SK-N-SH treated with all-trans-retinoic acid at 6 μM for 48 hours (cell line): ENCODE results near the gene FRMD4B.

Experiments used
- ATAC-seq: fragments of 200-7000 bp; cut with Tn5 transposase; 3 replicates; pipeline ENCODE4 v1.9.1; 2020; ENCODE audit warnings: mild to moderate bottlenecking, moderate library complexity
- ARNTL ChIP-seq: fragments of 450-650 bp; formaldehyde crosslinking; IDR thresholded peaks from 2 replicates; pipeline ENCODE4 v1.5.0; 2020; ENCODE audit warnings: low read depth, mild to moderate bottlenecking, moderate library complexity, borderline replicate concordance
- BACH2 ChIP-seq: fragments of 250-450 bp; sonication (Bioruptor Pico); IDR thresholded peaks from 2 replicates; pipeline ENCODE4 v1.9.0; 2021; ENCODE audit warnings: mild to moderate bottlenecking, borderline replicate concordance
- CREB5 ChIP-seq: fragments of 250-450 bp; sonication (Bioruptor Pico); IDR thresholded peaks from 2 replicates; pipeline ENCODE4 v1.5.1; 2020; ENCODE audit warnings: low read depth, mild to moderate bottlenecking, moderate library complexity
- CSDC2 ChIP-seq: fragments of 250-450 bp; sonication (Bioruptor Pico); IDR thresholded peaks from 2 replicates; pipeline ENCODE4 v1.5.0; 2020; ENCODE audit warnings: mild to moderate bottlenecking, moderate library complexity
- CSRNP3 ChIP-seq: fragments of 250-450 bp; sonication (Bioruptor Pico); IDR thresholded peaks from 2 replicates; pipeline ENCODE4 v1.5.1; 2021; ENCODE audit warnings: mild to moderate bottlenecking, moderate library complexity
- ESRRG ChIP-seq: fragments of 250-450 bp; sonication (Bioruptor Pico); IDR thresholded peaks from 2 replicates; pipeline ENCODE4 v1.6.1; 2021; ENCODE audit warnings: mild to moderate bottlenecking
- GLIS3 ChIP-seq: fragments of 250-450 bp; sonication (Bioruptor Pico); IDR thresholded peaks from 2 replicates; pipeline ENCODE4 v1.5.0; 2020; ENCODE audit warnings: mild to moderate bottlenecking, moderate library complexity
- ISL1 ChIP-seq: fragments of 250-450 bp; sonication (Bioruptor Pico); IDR thresholded peaks from 2 replicates; pipeline ENCODE4 v2.1.2; 2022; ENCODE audit warnings: mild to moderate bottlenecking, moderate library complexity
- OSR1 ChIP-seq: fragments of 250-450 bp; sonication (Bioruptor Pico); IDR thresholded peaks from 2 replicates; pipeline ENCODE4 v1.8.0; 2022; ENCODE audit warnings: moderate library complexity, mild to moderate bottlenecking, inconsistent platforms
- PATZ1 ChIP-seq: fragments of 250-450 bp; sonication (Bioruptor Pico); IDR thresholded peaks from 2 replicates; pipeline ENCODE4 v1.8.0; 2020; ENCODE audit warnings: mild to moderate bottlenecking, moderate library complexity, borderline replicate concordance
- PPARA ChIP-seq: fragments of 250-450 bp; sonication (Bioruptor Pico); IDR thresholded peaks from 2 replicates; pipeline ENCODE4 v1.5.0; 2020; ENCODE audit warnings: mild to moderate bottlenecking, borderline replicate concordance
- RARB ChIP-seq: fragments of 250-450 bp; sonication (Bioruptor Pico); IDR thresholded peaks from 2 replicates; pipeline ENCODE4 v1.8.0; 2021; ENCODE audit warnings: mild to moderate bottlenecking, moderate library complexity
- SNAI2 ChIP-seq: fragments of 250-450 bp; sonication (Bioruptor Pico); IDR thresholded peaks from 2 replicates; pipeline ENCODE4 v1.5.0; 2020; ENCODE audit warnings: mild to moderate bottlenecking, moderate library complexity
- TCF4 ChIP-seq: fragments of 250-450 bp; sonication (Bioruptor Pico); IDR thresholded peaks from 2 replicates; pipeline ENCODE4 v1.8.0; 2021; ENCODE audit warnings: mild to moderate bottlenecking, moderate library complexity, borderline replicate concordance
- TOX ChIP-seq: fragments of 250-450 bp; sonication (Bioruptor Pico); IDR thresholded peaks from 2 replicates; pipeline ENCODE4 v1.8.0; 2021; ENCODE audit warnings: mild to moderate bottlenecking, moderate library complexity, borderline replicate concordance
- TSHZ2 ChIP-seq: fragments of 250-450 bp; sonication (Bioruptor Pico); IDR thresholded peaks from 2 replicates; pipeline ENCODE4 v1.5.0; 2020; ENCODE audit warnings: mild to moderate bottlenecking, moderate library complexity
- ZC3H10 ChIP-seq: fragments of 250-450 bp; sonication (Bioruptor Pico); IDR thresholded peaks from 2 replicates; pipeline ENCODE4 v1.5.1; 2021; ENCODE audit warnings: mild to moderate bottlenecking, moderate library complexity
- ZFP3 ChIP-seq: fragments of 250-450 bp; sonication (Bioruptor Pico); IDR thresholded peaks from 2 replicates; pipeline ENCODE4 v1.5.0; 2020; ENCODE audit warnings: mild to moderate bottlenecking, moderate library complexity
- ZFP30 ChIP-seq: fragments of 450-650 bp; formaldehyde crosslinking; IDR thresholded peaks from 2 replicates; pipeline ENCODE4 v1.5.0; 2022; ENCODE audit warnings: mild to moderate bottlenecking, moderate library complexity
- ZNF565 ChIP-seq: fragments of 450-650 bp; formaldehyde crosslinking; conservative IDR thresholded peaks from 2 replicates; pipeline ENCODE4 v1.5.0; 2020; ENCODE audit warnings: low read depth, mild to moderate bottlenecking, moderate library complexity
- ZNF70 ChIP-seq: fragments of 450-650 bp; formaldehyde crosslinking; IDR thresholded peaks from 2 replicates; pipeline ENCODE4 v1.5.0; 2020; ENCODE audit warnings: mild to moderate bottlenecking, moderate library complexity

FRMD4B gene

GRCh38 chr3:69309814-69310213 lies 76.1 kb downstream of the FRMD4B start:
- TF ChIP-seq ZC3H10 (CRISPR knock-in tag) (no peak), CREB5 (CRISPR knock-in tag) (no peak), RARB (CRISPR knock-in tag) (no peak), ESRRG (no peak), PATZ1 (no peak), GLIS3 (CRISPR knock-in tag) (no peak), ZFP3 (CRISPR knock-in tag) (no peak)
- peak; percentile 82 for ATAC-seq

GRCh38 chr3:69306239-69307185 lies 79.4 kb downstream of the FRMD4B start:
- peak; percentile 99 for ATAC-seq
- no peak for TF ChIP-seq TOX (CRISPR knock-in tag)
- no peak for TF ChIP-seq OSR1 (CRISPR knock-in tag)
- TF ChIP-seq GLIS3 (CRISPR knock-in tag), result no peak
- TF ChIP-seq TSHZ2 (CRISPR knock-in tag), result no peak
- TF ChIP-seq ZC3H10 (CRISPR knock-in tag), result no peak
- TF ChIP-seq ARNTL, result no peak
- TF ChIP-seq CSDC2, result no peak
- no peak for TF ChIP-seq SNAI2 (CRISPR knock-in tag)
- TF ChIP-seq ZFP3 (CRISPR knock-in tag), result no peak
- no peak for TF ChIP-seq CREB5 (CRISPR knock-in tag)
- no peak for TF ChIP-seq ZNF70 (CRISPR knock-in tag)
- no peak for TF ChIP-seq ESRRG
- TF ChIP-seq RARB (CRISPR knock-in tag), result no peak

- ATAC-seq, result no peak
- no peak for TF ChIP-seq SNAI2 (CRISPR knock-in tag)
- no peak for TF ChIP-seq BACH2 (CRISPR knock-in tag)
- no peak for TF ChIP-seq GLIS3 (CRISPR knock-in tag)
- no peak for TF ChIP-seq ZNF565 (CRISPR knock-in tag)
- TF ChIP-seq ISL1, result no peak
- TF ChIP-seq CSRNP3 (CRISPR knock-in tag), result no peak
- TF ChIP-seq CSDC2, result no peak
- TF ChIP-seq PPARA, result no peak
- TF ChIP-seq ZFP30, result no peak
- TF ChIP-seq TOX (CRISPR knock-in tag), result no peak
- TF ChIP-seq RARB (CRISPR knock-in tag), result no peak
- TF ChIP-seq TSHZ2 (CRISPR knock-in tag), result no peak
- TF ChIP-seq ZFP3 (CRISPR knock-in tag), result no peak
- TF ChIP-seq PATZ1, result no peak
- no peak for TF ChIP-seq TCF4
- no peak for TF ChIP-seq ESRRG
- no peak for TF ChIP-seq OSR1 (CRISPR knock-in tag)
- no peak for TF ChIP-seq ARNTL
- TF ChIP-seq, all 23 proteins: peak for 0
Observed at GRCh38 chr3:69305011-69305410, 80.9 kb downstream of the FRMD4B start.
